ENCODE data around the gene SPON2.

DNA sequence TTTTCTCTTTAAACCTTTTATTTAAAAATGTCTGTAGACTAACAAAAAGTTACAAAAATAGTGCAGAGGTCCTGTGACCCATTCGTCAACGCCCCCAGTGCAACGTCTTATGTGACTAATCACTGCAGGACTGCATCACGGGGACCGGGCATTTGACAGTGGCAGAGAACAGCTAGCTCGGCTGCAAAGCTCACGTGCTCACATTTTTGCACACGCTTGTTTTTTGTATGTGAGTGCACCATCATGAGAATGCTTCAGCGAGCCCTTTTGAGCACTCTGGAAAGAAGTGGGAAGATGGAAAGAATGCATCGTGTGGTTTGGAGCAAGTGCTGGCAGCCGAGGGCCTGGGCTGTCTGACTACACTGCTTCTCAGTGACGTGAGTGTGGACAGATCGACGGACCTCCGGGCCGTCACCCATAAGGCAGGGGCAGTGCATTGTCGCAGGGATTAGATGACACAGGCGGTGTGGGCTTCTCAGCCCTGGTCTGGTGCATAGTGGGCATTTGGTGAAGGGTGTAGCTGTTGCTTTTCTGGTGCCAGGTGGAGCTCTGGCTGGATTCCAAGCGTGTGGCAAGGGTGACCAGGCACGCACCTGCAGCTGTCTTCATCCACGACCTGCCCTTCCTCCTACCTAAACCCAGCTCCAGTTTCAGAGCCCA lies 17.7 kb downstream of the SPON2 start:
- TF ChIP-seq, protein P1, sequence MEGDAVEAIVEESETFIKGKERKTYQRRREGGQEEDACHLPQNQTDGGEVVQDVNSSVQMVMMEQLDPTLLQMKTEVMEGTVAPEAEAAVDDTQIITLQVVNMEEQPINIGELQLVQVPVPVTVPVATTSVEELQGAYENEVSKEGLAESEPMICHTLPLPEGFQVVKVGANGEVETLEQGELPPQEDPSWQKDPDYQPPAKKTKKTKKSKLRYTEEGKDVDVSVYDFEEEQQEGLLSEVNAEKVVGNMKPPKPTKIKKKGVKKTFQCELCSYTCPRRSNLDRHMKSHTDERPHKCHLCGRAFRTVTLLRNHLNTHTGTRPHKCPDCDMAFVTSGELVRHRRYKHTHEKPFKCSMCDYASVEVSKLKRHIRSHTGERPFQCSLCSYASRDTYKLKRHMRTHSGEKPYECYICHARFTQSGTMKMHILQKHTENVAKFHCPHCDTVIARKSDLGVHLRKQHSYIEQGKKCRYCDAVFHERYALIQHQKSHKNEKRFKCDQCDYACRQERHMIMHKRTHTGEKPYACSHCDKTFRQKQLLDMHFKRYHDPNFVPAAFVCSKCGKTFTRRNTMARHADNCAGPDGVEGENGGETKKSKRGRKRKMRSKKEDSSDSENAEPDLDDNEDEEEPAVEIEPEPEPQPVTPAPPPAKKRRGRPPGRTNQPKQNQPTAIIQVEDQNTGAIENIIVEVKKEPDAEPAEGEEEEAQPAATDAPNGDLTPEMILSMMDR (IDR thresholded peaks at IDR 0.05): no peak
- TF ChIP-seq EP300 (IDR thresholded peaks at IDR 0.05): no peak
- no peak for TF ChIP-seq POLR2A (IDR thresholded peaks at IDR 0.05)
- TF ChIP-seq POLR2AphosphoS5 (IDR thresholded peaks at IDR 0.05): no peak
